Activated T-cell treated with anti-CD3 and anti-CD28 coated beads, Interleukin-2, amount 50 U/mL, for 72 hours (primary cell): ENCODE results near the gene MARCKS. TPM values are rescaled to one million over a fixed set of nuclear protein-coding genes. Genes with fewer than 3 reads are reported as not detected.
"Not testable (repeated sequence)": the region's sequence is repeated elsewhere in the genome, so short reads cannot be mapped to it uniquely, and the experiment has no call there.

Source experiments
- ATAC-seq, 2 donors: fragments of 150-1000 bp; cut with Tn5 transposase; replicated peaks in 1 of 2; 2 replicates each; pipeline ENCODE4 v1.10.0; 2021; ENCODE audit warnings: moderate library complexity in 2 of 2, mild to moderate bottlenecking in 1 of 2
- DNase-seq, 2 donors: peaks; one replicate each; pipeline ENCODE4 v3.0.0; 2021 to 2022; ENCODE audit warnings: mixed read lengths in 1 of 2
- H3K27ac Mint-ChIP-seq: one replicate; pipeline ENCODE4 v1.8.0; 2022; ENCODE audit warnings: mild to moderate bottlenecking, moderate library complexity, mixed read lengths
- H3K27me3 Mint-ChIP-seq: one replicate; pipeline ENCODE4 v1.8.0; 2022; ENCODE audit warnings: low read depth, mixed read lengths
- H3K36me3 Mint-ChIP-seq, 2 donors: one replicate each; pipeline ENCODE4 v1.8.0; 2022; ENCODE audit warnings: mixed read lengths in 2 of 2, mild to moderate bottlenecking in 1 of 2; ENCODE audit not compliant: insufficient read depth in 2 of 2
- H3K4me1 Mint-ChIP-seq: one replicate; pipeline ENCODE4 v1.8.0; 2022; ENCODE audit warnings: low read depth, mixed read lengths
- H3K4me3 Mint-ChIP-seq, 2 donors: one replicate each; pipeline ENCODE4 v1.8.0; 2022; ENCODE audit warnings: mild to moderate bottlenecking in 2 of 2, mixed read lengths in 2 of 2, moderate library complexity in 2 of 2
- H3K9me3 Mint-ChIP-seq, 2 donors: one replicate each; pipeline ENCODE4 v1.8.0; 2022; ENCODE audit warnings: mixed read lengths in 2 of 2
- total RNA-seq, 2 donors: library from RNA; stranded (reverse); gene quantifications; one replicate each; pipeline ENCODE4 v1.2.3, GENCODE V29; 2022

The MARCKS gene
- total RNA-seq, 2 donors from 2014 or later, result 1.1 to 1.7 TPM

DNA sequence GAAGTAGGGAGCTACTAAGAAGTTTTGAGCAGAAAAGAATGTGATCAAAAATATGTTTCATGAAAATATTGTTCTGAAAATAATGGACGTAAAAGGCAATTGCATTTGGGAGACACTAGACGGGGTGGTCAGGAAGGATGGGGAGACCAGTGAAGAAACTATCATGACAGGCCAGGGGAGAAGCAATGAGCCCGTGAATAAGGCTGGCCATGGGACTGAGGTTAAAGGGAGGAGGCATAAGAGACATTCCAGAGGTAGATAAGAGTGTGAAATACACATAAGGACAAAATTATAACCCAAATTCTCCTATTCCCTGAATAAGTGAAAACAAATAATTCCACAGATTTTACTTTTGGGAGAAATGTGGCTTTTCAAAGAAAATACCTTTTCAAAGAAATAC is 51.7 kb downstream of the MARCKS start:
- Mint-ChIP-seq H3K4me1 (no peaks in the 10 kb centered on the region), H3K27me3 (peaks cover 7% of the 10 kb centered on the region), H3K27ac (no peak overlapping the region), H3K36me3 (no peaks in the 10 kb centered on the region), H3K4me3 (no peak overlapping the region), H3K9me3 (no peaks in the 10 kb centered on the region)
- no peak for ATAC-seq
- no peak for DNase-seq

DNA sequence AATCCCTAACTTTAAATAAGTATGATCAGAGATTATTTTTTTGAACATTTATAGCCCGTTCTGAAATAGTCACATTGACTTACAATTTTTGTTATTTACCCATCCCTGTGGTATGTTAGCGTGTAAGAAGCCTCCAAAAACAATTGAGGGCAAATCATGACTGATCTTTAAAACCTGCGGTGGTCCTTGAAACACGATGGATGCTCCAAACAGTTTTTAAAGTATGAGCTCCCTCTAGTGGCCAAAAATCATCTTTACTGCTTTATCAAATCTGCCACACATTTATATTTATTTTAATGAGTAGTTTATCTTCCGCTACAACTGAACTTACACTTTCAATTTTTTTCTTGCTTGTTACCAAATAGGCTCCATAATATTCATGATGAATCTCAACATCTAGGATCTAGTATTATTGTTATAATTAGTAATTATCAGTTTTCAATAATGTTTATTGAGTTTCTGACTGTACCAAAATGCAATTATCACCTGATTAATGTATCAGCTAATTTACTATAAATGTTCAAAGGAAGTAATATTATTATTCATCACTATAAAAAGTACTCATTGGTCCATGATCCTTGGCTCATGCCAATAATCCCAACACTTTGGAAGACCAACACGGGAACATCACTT is 52.2 kb downstream of the MARCKS start:
- Mint-ChIP-seq H3K36me3 (no peaks in the 10 kb centered on the region), H3K27ac (no peak overlapping the region), H3K4me1 (no peaks in the 10 kb centered on the region), H3K27me3 (peaks cover 7% of the 10 kb centered on the region), H3K4me3 (no peak overlapping the region), H3K9me3 (no peaks in the 10 kb centered on the region)
- DNase-seq, result no peak
- ATAC-seq, result peak in 1 of 2 donors; percentile 39

DNA sequence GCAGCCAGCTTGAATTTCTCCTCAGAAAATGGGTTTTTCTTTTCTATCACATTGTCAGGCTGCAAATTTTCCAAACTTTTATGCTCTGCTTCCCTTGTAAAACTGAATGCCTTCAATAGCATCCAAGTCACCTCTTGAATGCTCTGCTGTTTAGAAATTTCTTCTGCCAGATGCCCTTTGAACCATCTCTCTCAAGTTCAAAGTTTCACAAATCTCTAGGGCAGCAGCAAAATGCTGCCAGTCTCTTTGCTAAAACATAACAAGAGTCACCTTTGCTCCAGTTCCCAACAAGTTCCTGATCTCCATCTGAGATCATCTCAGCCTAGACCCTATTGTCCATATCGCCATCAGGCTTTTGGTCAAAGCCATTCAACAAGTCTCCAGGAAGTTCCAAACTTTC is 53.1 kb downstream of the MARCKS start:
- not testable (repeated sequence) for H3K9me3 Mint-ChIP-seq, H3K4me3 Mint-ChIP-seq, H3K27me3 Mint-ChIP-seq, ATAC-seq, H3K4me1 Mint-ChIP-seq, H3K27ac Mint-ChIP-seq, DNase-seq, H3K36me3 Mint-ChIP-seq

Other genes starting within 250 kb of the MARCKS start
- gene HDAC2, start 113.8 kb downstream of the MARCKS start, total RNA-seq, result 10 to 100 TPM; 71.6 to 85.9 TPM